ENCODE measurements around the gene LTF.
"Not testable (repeated sequence)": the region's sequence is repeated elsewhere in the genome, so short reads cannot be mapped to it uniquely, and the experiment has no call there.

The LTF gene

DNA sequence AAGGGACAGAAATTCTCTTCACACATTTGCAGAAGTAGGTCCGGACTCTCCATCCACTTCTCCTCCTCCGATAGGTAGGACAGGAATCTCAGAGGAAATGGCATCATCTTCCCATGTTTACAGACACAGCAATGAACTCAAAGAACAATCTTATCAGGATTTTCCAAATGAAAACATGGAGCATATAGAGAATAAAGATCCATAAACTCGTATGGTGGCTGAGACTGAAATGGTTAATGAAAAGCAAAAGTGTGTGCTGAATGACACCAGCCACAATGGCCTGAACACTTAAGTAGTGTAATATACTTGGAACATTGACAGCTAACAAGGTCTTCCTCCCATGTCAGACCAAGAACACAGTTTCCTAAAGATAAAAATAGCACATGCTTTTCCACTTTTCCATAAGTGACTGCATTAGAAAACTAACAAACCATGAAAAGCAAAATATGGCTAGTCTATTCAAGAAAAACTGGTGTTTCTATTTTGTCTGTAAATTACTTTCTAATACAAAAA, 51.9 kb downstream of the LTF start:
- DNase-seq (ENCODE audit: low spot score): no peak

- no peak for DNase-seq (ENCODE audit: low spot score)
These were observed 53.4 kb downstream of the LTF start for GRCh38 chr3:46411271-46411670.

DNA sequence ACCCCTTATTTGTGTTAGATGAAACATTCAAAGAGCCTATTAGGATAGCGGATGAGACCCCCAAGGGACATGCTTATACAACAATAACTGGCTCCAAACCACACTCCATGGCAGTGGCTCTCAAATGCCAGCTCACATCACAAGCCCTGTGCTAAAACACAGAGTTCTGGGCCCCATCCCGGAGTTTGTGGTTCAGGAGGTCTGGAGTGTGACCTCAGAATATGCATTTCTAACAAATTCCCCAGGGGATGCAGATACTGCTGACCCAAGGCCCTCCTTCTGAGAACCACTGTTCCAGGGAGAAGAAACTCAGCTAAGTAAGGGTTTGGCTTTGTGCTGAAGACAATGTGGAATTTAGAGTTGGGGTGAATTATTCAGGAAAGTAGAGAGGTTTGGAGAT, 54.0 kb downstream of the LTF start:
- DNase-seq (ENCODE audit: low spot score): no peak

DNA sequence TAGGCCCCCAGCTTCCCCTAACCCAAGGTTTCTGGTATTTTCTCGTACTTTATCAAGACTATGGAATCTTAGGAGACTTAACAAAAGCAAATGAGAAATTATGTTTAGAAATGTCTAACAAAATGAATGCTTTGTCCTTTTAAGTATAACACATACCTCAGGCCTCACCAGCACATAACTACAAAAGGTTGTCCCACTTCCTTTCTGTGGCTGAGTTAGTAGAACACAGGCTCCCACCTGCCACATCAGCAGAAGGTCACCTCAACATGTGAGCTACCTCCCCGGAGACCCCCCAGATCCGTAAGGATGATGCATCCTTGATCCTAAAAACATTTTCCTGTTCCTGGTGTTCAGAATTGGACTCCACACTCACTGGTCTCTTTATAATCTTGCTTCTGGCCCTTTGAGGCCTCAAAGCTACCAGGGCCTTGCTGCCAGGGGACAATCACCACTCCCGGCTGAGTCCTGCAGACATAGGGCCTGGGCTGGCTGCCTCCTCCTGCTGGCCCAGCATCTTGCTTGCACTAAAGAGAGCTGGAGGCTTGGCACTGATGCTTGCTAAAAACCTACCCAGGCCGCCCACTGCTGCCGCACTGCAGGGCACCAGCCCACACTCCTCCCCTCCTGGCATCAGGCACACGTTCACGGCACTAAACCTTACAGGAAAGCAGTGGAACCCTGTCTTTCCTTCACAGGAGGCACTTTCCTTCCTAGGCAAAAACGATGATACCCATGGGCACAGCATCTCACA, 54.8 kb downstream of the LTF start:
- no peak for DNase-seq (ENCODE audit: low spot score)

DNA sequence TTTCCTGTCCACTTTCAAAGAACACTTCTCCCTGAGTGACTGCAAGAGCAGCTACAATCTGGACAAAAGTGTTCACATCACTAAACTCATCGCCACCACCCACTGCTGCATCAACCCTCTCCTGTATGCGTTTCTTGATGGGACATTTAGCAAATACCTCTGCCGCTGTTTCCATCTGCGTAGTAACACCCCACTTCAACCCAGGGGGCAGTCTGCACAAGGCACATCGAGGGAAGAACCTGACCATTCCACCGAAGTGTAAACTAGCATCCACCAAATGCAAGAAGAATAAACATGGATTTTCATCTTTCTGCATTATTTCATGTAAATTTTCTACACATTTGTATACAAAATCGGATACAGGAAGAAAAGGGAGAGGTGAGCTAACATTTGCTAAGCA, 55.9 kb downstream of the LTF start:
- peak; percentile 45 for DNase-seq (ENCODE audit: low spot score)

DNA sequence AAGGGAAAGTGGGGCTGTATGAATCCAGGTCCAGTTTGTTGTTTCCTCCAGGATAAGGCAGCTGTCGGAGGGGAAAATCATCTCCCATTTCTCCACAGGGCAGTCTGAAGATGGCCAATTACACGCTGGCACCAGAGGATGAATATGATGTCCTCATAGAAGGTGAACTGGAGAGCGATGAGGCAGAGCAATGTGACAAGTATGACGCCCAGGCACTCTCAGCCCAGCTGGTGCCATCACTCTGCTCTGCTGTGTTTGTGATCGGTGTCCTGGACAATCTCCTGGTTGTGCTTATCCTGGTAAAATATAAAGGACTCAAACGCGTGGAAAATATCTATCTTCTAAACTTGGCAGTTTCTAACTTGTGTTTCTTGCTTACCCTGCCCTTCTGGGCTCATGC, 56.7 kb downstream of the LTF start:
- peak; percentile 67 for DNase-seq (ENCODE audit: low spot score)

GRCh38 chr3:46406788-46407611, 57.7 kb downstream of the LTF start, which contains the start of the genes CCR5AS and CCRL2:
CCR5AS (minus strand) TSS chr3:46407066.
CCRL2 (plus strand) TSS chr3:46407259; CDS start chr3:46408080, 821 bp downstream.
- DNase-seq (ENCODE audit: low spot score): peak; percentile 95

- no peak for DNase-seq (ENCODE audit: low spot score)
These were observed 58.3 kb downstream of the LTF start for GRCh38 chr3:46406443-46406787.

DNA sequence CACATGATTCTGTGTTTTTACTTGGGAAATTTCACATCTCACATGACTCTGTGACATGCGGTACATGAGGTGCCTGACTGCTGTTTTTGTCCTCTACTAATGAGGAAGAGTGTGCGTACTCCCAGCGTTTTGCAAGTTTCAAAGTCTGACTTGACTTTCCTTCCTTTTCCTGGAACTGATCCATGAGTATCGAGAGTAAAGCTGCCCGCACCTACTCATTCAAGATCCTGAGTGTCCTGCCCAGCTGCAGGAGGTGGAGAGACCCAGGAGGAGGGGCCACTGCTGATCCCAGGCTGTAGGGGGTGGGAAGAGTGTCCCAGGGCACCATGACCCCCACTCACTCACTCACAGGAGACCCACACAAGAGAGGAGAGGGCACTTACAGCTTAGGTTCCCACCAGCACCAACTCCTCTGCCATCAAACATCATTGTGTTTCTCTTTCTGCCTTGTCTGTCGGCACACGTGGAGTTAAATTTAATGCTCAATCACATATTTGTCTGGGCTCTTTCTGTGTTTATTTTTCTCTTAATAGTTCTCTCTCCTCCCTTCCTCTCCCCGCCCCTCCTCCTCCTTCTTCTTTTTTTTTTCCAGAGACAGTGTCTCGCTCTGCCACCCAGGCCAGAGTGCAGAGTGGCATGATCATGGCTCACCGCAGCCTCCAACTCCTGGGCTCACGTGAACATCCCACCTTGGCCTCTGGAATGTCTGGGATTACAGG, 59.2 kb downstream of the LTF start:
- peak; percentile 36 for DNase-seq (ENCODE audit: low spot score)

- not testable (repeated sequence) for DNase-seq (ENCODE audit: low spot score)
These were observed 61.8 kb downstream of the LTF start for GRCh38 chr3:46402902-46403301.

GRCh38 chr3:46401579-46401978, 63.1 kb downstream of the LTF start:
- DNase-seq (ENCODE audit: low spot score): no peak

DNA sequence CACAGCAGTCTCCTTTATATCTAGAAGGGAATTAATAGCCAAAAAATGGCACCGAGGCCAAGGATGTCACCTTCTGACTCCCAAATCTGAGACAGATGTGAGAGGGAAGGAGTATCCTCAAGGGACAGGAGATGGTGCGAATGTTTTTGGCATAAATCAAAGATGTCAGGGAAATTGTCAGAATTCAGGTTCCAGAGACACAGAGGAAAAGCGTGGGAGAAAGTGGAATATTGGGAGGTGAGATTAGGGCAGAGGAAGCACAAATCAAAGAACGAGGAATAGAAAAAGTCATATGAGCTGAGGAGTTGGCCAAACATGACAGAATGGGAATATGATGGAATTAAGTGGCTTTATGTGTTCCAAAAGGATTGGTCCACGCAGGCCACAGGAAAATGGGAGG, 63.9 kb downstream of the LTF start:
- no peak for DNase-seq (ENCODE audit: low spot score)

GRCh38 chr3:46400000-46400734, 64.5 kb downstream of the LTF start:
- DNase-seq (ENCODE audit: low spot score): peak; percentile 60

DNA sequence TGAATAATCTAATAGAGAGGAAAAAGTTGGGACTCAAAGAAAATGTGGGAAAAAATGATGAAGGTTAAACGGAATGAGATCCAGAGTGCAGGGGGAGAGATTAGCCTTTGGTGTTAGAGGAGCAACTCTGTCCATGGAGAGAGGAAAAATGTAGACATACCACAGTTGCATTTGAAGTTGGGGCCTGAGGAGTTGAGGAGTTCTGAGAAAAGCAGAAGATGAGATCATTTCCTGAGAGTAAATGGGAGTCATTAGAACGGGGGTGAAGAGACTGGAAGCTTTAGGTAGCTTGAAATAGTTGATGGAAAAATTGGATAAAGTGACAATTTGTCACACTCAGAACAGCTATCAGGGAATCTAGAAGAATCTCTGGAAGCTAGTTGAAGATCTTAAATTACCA, 65.1 kb downstream of the LTF start:
- DNase-seq (ENCODE audit: low spot score): no peak

- DNase-seq (ENCODE audit: low spot score): no peak
These were observed 65.6 kb downstream of the LTF start for GRCh38 chr3:46399098-46399497.

DNA sequence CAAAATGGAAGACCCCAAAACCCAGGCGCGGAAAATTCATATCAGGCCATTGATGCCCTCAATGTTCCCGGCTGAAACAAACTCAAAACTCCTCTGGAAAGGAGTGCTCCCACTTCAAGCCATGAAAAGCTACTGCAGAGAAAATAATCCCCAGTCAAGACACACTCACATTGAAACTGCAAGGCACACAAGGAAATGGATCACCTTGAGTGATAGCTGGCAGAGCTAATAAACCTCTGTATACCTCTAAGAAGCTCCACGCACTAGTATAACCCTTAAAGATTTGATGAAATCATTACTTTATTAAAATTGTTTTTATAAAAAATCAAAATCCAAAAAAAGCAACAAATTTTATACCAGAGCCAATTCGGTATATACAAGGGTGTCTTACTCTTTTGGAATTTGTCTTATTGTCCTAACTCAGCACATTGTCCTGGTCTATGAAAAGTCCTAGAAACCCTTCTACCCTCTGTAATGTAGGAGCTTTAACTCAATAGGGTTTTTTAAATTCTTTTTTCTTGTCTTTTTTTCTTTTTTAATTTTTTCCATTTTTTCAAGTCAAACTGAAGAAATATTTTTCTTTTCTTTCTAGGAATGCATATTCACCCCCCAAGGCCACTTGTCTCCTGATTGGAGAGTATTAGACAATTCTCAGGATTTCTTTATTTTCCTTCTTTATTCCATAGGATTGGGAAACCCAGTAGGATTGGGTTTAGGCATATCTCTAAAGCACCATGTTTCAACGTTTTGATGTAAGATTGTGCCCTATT, 66.3 kb downstream of the LTF start:
- DNase-seq (ENCODE audit: low spot score): no peak

- no peak for DNase-seq (ENCODE audit: low spot score)
These were observed 67.6 kb downstream of the LTF start for GRCh38 chr3:46397111-46397510.

DNA sequence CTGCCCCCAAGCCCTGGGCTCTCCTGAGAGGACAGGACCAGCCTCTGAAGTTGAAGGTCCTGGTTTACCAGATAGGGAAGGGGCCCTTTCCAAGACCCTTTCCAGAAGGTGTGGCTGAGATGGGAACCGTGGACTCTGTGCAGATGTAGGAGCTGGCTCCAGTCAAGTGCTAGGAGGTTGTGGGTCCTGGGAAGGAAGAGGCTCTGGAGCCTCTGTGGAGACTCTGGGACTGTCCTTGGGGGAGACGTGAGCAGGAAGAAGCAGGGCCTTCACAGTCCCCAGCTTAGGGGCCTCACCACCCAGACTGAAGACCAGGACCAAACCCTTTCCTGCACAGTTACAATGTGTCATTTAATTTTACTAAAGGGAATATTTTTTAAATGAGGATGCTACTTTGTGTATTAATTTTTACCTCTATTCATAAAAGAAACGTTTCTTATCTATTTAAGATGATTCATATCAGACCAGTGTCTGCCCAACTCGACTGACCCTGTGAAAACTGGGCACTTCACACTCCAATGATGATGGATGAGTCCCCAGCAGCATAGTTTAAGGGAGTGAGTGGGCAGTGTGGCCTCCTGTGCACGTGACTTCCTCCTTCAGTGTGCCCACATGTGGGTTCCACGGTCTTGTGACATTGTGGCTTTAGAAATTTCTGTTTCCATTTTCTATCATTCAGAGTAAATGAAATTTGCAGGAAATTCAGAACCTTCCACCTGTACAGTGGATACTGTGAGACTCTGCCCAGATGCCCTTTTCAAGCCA, 68.8 kb downstream of the LTF start:
- no peak for DNase-seq (ENCODE audit: low spot score)

GRCh38 chr3:46395210-46395661, 69.5 kb downstream of the LTF start:
- peak; percentile 66 for DNase-seq (ENCODE audit: low spot score)
